Smooth muscle cell of the umbilical artery (primary cell): ENCODE data around the gene NUP62. TPM values are rescaled to one million over a fixed set of nuclear protein-coding genes. Genes with fewer than 3 reads are reported as not detected.

ENCODE experiments used
- total RNA-seq: library from RNA; depleted of rRNA; stranded (reverse); fragments of >200 nt; gene quantifications from 2 replicates; pipeline ENCODE4 v1.2.3, GENCODE V29; 2014

The NUP62 gene, protein sequence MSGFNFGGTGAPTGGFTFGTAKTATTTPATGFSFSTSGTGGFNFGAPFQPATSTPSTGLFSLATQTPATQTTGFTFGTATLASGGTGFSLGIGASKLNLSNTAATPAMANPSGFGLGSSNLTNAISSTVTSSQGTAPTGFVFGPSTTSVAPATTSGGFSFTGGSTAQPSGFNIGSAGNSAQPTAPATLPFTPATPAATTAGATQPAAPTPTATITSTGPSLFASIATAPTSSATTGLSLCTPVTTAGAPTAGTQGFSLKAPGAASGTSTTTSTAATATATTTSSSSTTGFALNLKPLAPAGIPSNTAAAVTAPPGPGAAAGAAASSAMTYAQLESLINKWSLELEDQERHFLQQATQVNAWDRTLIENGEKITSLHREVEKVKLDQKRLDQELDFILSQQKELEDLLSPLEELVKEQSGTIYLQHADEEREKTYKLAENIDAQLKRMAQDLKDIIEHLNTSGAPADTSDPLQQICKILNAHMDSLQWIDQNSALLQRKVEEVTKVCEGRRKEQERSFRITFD
- total RNA-seq = 19.6 and 36.5 TPM in 2 replicates

DNA sequence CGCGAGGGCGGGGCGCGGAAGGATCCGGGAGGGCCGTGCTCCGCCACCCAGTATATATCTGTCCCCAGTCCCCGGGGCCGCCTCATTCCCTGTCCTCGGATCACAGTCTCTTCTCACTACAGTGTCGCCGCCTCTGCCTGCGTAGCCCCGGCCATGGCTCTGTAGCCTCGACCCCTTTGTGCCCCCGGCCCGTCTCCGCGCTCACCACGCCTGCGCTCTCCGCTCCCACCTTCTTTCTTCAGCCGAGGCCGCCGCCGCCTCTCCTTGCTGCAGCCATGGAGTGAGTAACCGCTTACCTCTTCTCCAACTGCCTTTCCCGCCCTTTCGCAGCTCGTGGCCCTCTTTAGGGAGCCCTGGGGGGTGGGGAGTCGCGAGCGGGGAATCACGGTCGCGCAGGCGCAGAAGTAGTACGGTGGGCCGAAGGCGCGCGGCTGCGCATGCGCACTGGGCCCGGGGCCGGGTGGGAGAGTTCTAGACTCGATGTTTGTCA lies at the start of gene NUP62, which contains the start of gene ATF5:
NUP62 (minus strand) TSS at position 384 of the 490 bp plus-strand sequence. CDS start 19,697 bp downstream, outside the sequence.
ATF5 (plus strand) TSS at position 85 of the 490 bp plus-strand sequence. CDS start 1,646 bp downstream, outside the sequence.

DNA sequence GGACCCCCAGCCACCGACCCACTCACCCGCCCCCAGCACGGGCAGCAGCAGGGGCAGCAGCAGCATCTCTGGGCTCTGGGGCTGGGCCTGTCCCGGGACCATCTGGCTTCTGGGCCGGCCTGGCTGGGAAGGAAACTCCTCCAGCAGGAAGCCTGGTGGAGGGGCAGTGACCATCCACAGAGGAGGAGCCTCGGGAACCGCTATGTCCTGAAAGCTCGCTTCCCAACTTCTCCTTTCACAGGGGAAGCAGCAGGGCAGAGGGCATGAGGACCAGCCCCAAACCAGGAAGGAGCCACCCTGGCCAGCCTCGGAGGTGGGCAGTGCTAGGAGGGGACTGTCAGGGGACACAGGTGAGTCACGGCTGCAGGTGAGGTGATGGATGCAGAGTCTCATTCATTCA lies 31.7 kb upstream of the NUP62 start, which contains the start of gene SIGLEC11:
SIGLEC11 (minus strand) TSS at position 193 of the 400 bp plus-strand sequence; CDS start at position 102, 91 bp downstream.

GRCh38 chr19:49896863-49897621 lies 32.3 kb downstream of the NUP62 start, which contains the start of gene IL4I1:
IL4I1 (minus strand) TSS chr19:49896887; CDS start chr19:49896160, 727 bp downstream.

GRCh38 chr19:49877020-49877878 lies 52.1 kb downstream of the NUP62 start, which contains the start of the genes AKT1S1 and TBC1D17:
AKT1S1 (minus strand) TSS chr19:49877355; CDS start chr19:49873295, 4,060 bp downstream.
TBC1D17 (plus strand) TSS chr19:49877702; CDS start chr19:49877724, 22 bp downstream.

GRCh38 chr19:49866933-49867782 lies 62.1 kb downstream of the NUP62 start, which contains the start of gene PNKP:
PNKP (minus strand) TSS chr19:49867576; CDS start chr19:49867204, 372 bp downstream.

Other genes starting within 250 kb of the NUP62 start
- gene ADM5, start 239.9 kb downstream of the NUP62 start, total RNA-seq = 0.51 and 0.59 TPM in 2 replicates
- 18.4 and 18.7 TPM in 2 replicates for gene CPT1C, start 238.4 kb downstream of the NUP62 start, total RNA-seq
- 0.28 TPM in 1 of 2 replicates, not detected in the other for gene TSKS, start 166.2 kb downstream of the NUP62 start, total RNA-seq
- 63.0 and 125 TPM in 2 replicates for gene AP2A1, start 162.5 kb downstream of the NUP62 start, total RNA-seq
- 10.4 and 16.1 TPM in 2 replicates for gene FUZ, start 116.2 kb downstream of the NUP62 start, total RNA-seq
- gene MED25, start 111.2 kb downstream of the NUP62 start, total RNA-seq = 28.9 and 32.4 TPM in 2 replicates
- 58.5 and 74.6 TPM in 2 replicates for gene PTOV1, start 78.3 kb downstream of the NUP62 start, total RNA-seq
- 40.2 and 40.4 TPM in 2 replicates for gene PNKP, start 61.9 kb downstream of the NUP62 start, total RNA-seq
- 9.8 and 13.5 TPM in 2 replicates for gene AKT1S1, start 52.1 kb downstream of the NUP62 start, total RNA-seq
- gene TBC1D17, start 51.8 kb downstream of the NUP62 start, total RNA-seq = 10.1 and 16.1 TPM in 2 replicates
- 2.1 TPM in 2 replicates for gene IL4I1, start 32.6 kb downstream of the NUP62 start, total RNA-seq
- gene ATF5, start 299 bp downstream of the NUP62 start, total RNA-seq = 4.5 and 4.8 TPM in 2 replicates
- not detected in 2 replicates for gene SIGLEC11, start 31.7 kb upstream of the NUP62 start, total RNA-seq
- 21.4 and 22.9 TPM in 2 replicates for gene VRK3, start 95.9 kb upstream of the NUP62 start, total RNA-seq
- 5.8 and 6.5 TPM in 2 replicates for gene ZNF473, start 96.5 kb upstream of the NUP62 start, total RNA-seq
- not detected in 2 replicates for gene IZUMO2, start 233.8 kb upstream of the NUP62 start, total RNA-seq